ENCODE data around the gene HNRNPUL2.
"Not testable (repeated sequence)": the region's sequence is repeated elsewhere in the genome, so short reads cannot be mapped to it uniquely, and the experiment has no call there.

Gene HNRNPUL2

GRCh38 chr11:62707277-62707861, 19.9 kb downstream of the HNRNPUL2 start, which contains the start of the genes BSCL2 and GNG3:
Gene BSCL2 (minus strand): TSS chr11:62707424. CDS start chr11:62707195, 229 bp downstream.
Gene GNG3 (plus strand): TSS chr11:62707676. CDS start chr11:62708296, 620 bp downstream.
- Histone ChIP-seq H3K27ac (peak within 1 kb of the TSS; percentile 33 to 99 (median 96)), H3K4me3 (peak within 1 kb of the TSS; percentile 62 to 85 (median 66))

- Histone ChIP-seq H3K4me3 (peak overlapping the region in 4 of 7 experiments; percentile 63 to 73 (median 67)), H3K27ac (peak overlapping the region in 18 of 21 experiments; percentile 51 to 91 (median 78))
Measured at GRCh38 chr11:62706850-62707247, 20.4 kb downstream of the HNRNPUL2 start.

GRCh38 chr11:62705880-62706849, 21.1 kb downstream of the HNRNPUL2 start:
- Histone ChIP-seq H3K27ac (peak overlapping the region in 20 of 21 experiments; percentile 45 to 91 (median 78)), H3K4me3 (peak overlapping the region; percentile 62 to 85 (median 66))

- Histone ChIP-seq H3K4me3 (peak overlapping the region; percentile 62 to 85 (median 66)), H3K27ac (peak overlapping the region in 20 of 21 experiments; percentile 45 to 91 (median 78))
Measured at GRCh38 chr11:62705413-62705812, 21.8 kb downstream of the HNRNPUL2 start.

- not testable (repeated sequence) for H3K4me3 ChIP-seq, H3K27ac ChIP-seq
Measured at GRCh38 chr11:62703921-62704320, 23.3 kb downstream of the HNRNPUL2 start.

GRCh38 chr11:62702246-62702645, 25.0 kb downstream of the HNRNPUL2 start:
- peak overlapping the region in 1 of 21 experiments; percentile 21 for H3K27ac ChIP-seq
- H3K4me3 ChIP-seq: no peak overlapping the region

GRCh38 chr11:62694455-62695167, 32.6 kb downstream of the HNRNPUL2 start:
- Histone ChIP-seq H3K27ac (peak overlapping the region in 7 of 21 experiments; percentile 3 to 62 (median 34)), H3K4me3 (no peak overlapping the region)

- not testable (repeated sequence) for H3K27ac ChIP-seq, H3K4me3 ChIP-seq
Measured at GRCh38 chr11:62693624-62694023, 33.6 kb downstream of the HNRNPUL2 start.

- Histone ChIP-seq H3K27ac (peak within 1 kb of the TSS in 15 of 21 experiments; percentile 19 to 82 (median 50)), H3K4me3 (peak within 1 kb of the TSS in 2 of 7 experiments; percentile 13 to 33)
Measured at GRCh38 chr11:62689421-62690183, 37.7 kb downstream of the HNRNPUL2 start, which contains the start of gene LRRN4CL. Gene LRRN4CL (minus strand): TSS chr11:62689530. CDS start chr11:62688508, 1,022 bp downstream.

- H3K27ac ChIP-seq: peak overlapping the region in 10 of 21 experiments; percentile 33 to 82 (median 58)
- H3K4me3 ChIP-seq: peak overlapping the region in 2 of 7 experiments; percentile 13 to 33
Measured at GRCh38 chr11:62688491-62688890, 38.8 kb downstream of the HNRNPUL2 start.

GRCh38 chr11:62687508-62688396, 39.5 kb downstream of the HNRNPUL2 start:
- Histone ChIP-seq H3K4me3 (peak overlapping the region in 2 of 7 experiments; percentile 13 to 33), H3K27ac (peak overlapping the region in 10 of 21 experiments; percentile 10 to 82 (median 54))

GRCh38 chr11:62682518-62682917, 44.7 kb downstream of the HNRNPUL2 start:
- Histone ChIP-seq H3K27ac (no peak overlapping the region), H3K4me3 (no peak overlapping the region)

GRCh38 chr11:62680825-62681240, 46.4 kb downstream of the HNRNPUL2 start:
- Histone ChIP-seq H3K27ac (peak overlapping the region in 12 of 21 experiments; percentile 30 to 97 (median 60)), H3K4me3 (no peak overlapping the region)

GRCh38 chr11:62678770-62679696, 48.2 kb downstream of the HNRNPUL2 start, which contains the start of gene UBXN1:
Gene UBXN1 (minus strand): TSS chr11:62679073. CDS start chr11:62678923, 150 bp downstream.
- H3K27ac ChIP-seq: peak within 1 kb of the TSS; percentile 76 to 97 (median 93)
- H3K4me3 ChIP-seq: peak within 1 kb of the TSS; percentile 70 to 92 (median 85)

GRCh38 chr11:62678433-62678769, 48.9 kb downstream of the HNRNPUL2 start:
- Histone ChIP-seq H3K27ac (peak overlapping the region; percentile 76 to 97 (median 93)), H3K4me3 (peak overlapping the region; percentile 70 to 92 (median 85))

GRCh38 chr11:62677714-62678113, 49.5 kb downstream of the HNRNPUL2 start:
- H3K27ac ChIP-seq: peak overlapping the region in 10 of 21 experiments; percentile 89 to 97 (median 93)
- peak overlapping the region in 3 of 7 experiments; percentile 82 to 92 (median 85) for H3K4me3 ChIP-seq
